Measurements from ENCODE around the gene CPA4.

CPA4 gene

DNA sequence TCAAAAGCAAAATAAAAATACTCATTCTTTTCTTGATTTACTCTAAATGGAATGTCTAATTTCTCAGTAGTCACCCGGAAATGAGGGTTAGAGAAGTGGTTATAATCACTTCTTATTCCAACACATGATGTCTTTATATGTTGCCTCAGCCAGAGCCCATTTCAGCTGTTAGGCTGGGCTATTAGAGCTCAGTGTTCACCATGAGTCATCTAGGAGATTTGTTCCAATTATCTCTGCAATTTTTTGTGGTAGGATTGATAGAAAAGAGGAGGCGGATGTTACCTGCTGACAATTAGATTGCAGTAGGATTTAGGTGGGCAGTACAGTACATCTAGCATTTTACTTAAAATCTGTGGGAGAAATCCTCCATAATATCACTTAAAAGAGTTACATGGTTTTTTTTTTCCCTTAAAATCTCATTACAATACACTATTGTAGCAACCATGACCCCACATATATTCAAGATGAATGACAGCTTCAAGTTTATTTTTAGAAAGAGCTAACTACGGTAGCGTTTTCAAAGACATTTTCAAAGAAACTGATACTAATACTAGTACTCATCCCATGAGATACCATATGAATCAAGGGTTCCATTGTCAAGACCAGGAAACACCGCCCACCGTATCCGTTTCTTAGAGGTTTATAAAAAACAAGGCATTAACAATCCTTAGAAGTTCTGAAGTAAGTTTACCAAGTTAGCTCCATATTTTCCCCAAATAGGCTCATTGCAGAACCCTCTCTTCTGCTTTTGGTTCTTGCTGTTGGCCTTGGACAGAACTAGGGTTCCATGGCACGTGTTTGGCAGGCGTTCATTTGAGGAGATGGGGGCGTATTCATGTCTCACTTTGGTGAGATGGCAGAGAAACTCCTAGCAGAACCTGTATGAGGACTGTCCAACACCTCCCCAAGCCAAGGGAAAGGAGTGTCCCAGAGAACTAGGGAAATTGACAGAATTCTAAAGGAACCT, 15.9 kb upstream of the CPA4 start:
- Histone ChIP-seq H3K4me1 (ENCODE audit: control insufficient read depth in 1 of 2, insufficient read depth in 2 of 2, low read length in 2 of 2) (peaks cover 0 to 14% of the 10 kb centered on the region in 2 donors), H3K9me3 (ENCODE audit: control insufficient read depth in 1 of 2, low read length in 2 of 2) (no peaks in the 10 kb centered on the region)

DNA sequence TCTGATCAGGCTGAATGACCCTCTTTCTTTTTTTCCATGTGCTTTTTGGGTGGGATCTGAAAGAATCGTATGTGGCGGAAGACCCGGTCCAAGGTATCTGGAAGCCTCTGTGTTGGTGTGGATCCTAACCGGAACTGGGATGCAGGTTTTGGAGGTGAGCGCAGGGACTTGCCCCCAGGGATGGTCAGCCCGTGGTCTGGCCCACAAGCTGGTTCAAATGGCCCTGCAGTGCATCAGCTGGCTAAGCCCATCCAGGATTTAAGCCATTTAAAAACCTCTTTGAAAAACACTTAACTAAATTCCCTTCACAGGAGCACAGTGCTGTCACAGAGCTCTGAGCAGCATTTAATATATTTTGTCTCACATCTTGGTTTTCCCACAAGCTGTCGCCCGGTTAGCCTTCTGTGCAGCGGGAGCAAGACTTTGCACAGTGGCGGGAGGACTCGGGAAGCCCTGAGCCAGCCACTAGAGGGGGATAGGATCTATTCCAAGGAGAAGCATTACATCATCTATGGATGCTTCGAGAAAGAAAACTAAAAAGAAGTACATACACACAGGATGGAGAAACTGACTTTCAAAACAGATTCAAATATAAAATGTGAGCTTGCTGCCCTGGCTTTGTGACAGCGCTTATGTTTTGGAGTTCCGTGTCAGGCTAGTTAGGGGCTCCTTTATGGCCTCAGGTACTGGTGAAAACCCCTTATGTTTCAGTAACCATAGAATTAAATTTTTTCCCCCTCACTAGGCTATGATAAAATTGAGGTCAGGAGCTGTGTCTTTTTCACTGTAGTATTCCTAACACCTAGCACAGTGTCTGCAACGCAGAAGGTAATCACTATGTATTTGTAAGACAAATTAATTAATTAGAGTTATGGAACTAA, 15.0 kb upstream of the CPA4 start:
- Histone ChIP-seq H3K27me3 (ENCODE audit: low read depth, low read length) (no peaks in the 10 kb centered on the region), H3K4me1 (ENCODE audit: control insufficient read depth in 1 of 2, insufficient read depth in 2 of 2, low read length in 2 of 2) (peaks cover 0 to 5% of the 10 kb centered on the region in 2 donors), H3K27ac (ENCODE audit: low read length) (no peak overlapping the region), H3K36me3 (ENCODE audit: control insufficient read depth in 1 of 2, insufficient read depth in 2 of 2, low read length in 2 of 2) (no peaks in the 10 kb centered on the region), H3K4me3 (ENCODE audit: low read depth in 1 of 2, low read length in 2 of 2) (no peak overlapping the region), H3K9me3 (ENCODE audit: control insufficient read depth in 1 of 2, low read length in 2 of 2) (no peaks in the 10 kb centered on the region)

More for the DNA sequence above, 15.9 kb upstream of the CPA4 start:
- Histone ChIP-seq H3K4me3 (ENCODE audit: low read depth in 1 of 2, low read length in 2 of 2) (no peak overlapping the region), H3K27me3 (ENCODE audit: low read depth, low read length) (no peaks in the 10 kb centered on the region), H3K27ac (ENCODE audit: low read length) (no peak overlapping the region), H3K36me3 (ENCODE audit: control insufficient read depth in 1 of 2, insufficient read depth in 2 of 2, low read length in 2 of 2) (no peaks in the 10 kb centered on the region)

DNA sequence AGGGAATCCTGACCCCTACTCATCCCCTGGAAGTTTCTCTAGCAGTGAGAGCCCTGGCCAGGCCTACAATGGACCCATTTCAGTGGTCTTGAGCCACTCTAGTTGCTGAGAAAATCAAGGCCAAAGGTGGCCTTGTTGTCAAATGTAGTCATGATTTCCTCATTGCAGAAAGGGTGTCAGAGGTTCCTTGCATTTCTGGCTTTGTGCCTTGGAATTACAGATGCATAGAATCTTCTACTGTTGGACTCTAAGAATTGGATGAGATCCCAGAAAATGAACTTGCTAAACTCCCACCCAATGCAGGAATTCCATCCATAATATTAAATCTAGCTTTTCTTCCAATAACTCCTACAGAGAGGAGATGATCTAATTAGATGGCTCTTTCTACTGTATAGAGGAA, 14.1 kb upstream of the CPA4 start:
- Histone ChIP-seq H3K27me3 (ENCODE audit: low read depth, low read length) (no peaks in the 10 kb centered on the region), H3K4me3 (ENCODE audit: low read depth in 1 of 2, low read length in 2 of 2) (no peak overlapping the region), H3K4me1 (ENCODE audit: control insufficient read depth in 1 of 2, insufficient read depth in 2 of 2, low read length in 2 of 2) (no peaks in the 10 kb centered on the region), H3K36me3 (ENCODE audit: control insufficient read depth in 1 of 2, insufficient read depth in 2 of 2, low read length in 2 of 2) (no peaks in the 10 kb centered on the region), H3K27ac (ENCODE audit: low read length) (no peak overlapping the region), H3K9me3 (ENCODE audit: control insufficient read depth in 1 of 2, low read length in 2 of 2) (no peaks in the 10 kb centered on the region)

DNA sequence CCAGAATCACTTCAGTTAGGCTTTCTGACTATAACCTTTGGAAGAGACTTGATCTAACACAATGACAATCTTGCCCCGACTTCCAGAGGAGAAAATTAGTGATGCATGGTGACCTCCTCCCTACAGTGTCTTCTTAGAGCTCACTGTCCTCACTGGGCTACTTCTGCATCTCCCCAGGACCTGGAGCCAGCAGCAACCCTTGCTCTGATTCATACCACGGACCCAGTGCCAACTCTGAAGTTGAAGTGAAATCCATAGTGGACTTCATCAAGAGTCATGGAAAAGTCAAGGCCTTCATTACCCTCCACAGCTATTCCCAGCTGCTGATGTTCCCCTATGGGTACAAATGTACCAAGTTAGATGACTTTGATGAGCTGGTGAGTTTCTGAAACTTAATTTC, 13.7 kb upstream of the CPA4 start:
- no peaks in the 10 kb centered on the region for H3K9me3 ChIP-seq (ENCODE audit: control insufficient read depth in 1 of 2, low read length in 2 of 2)
- H3K27ac ChIP-seq (ENCODE audit: low read length), result no peak overlapping the region
- H3K4me3 ChIP-seq (ENCODE audit: low read depth in 1 of 2, low read length in 2 of 2), result no peak overlapping the region

DNA sequence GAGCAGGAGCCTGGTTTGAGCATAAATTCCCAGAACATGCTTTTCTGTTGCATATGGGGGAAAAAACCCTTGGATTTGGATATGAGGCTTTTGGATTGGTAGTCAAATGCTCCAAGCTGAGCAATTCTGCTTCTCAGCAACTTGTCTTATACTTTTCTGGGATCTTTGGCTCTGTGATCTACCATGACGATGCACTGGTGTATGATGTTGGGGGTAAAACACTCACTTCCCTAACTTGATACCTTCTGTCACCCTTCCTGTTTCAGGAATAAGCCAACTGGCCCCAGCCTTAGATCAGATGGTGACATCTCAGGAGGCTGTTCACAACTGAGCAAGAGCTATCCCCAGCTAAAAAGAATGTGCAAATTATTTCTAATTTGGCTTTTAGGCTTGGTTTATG, 13.1 kb upstream of the CPA4 start:
- no peaks in the 10 kb centered on the region for H3K4me1 ChIP-seq (ENCODE audit: control insufficient read depth in 1 of 2, insufficient read depth in 2 of 2, low read length in 2 of 2)

More for the DNA sequence above, 13.7 kb upstream of the CPA4 start:
- no peaks in the 10 kb centered on the region for H3K4me1 ChIP-seq (ENCODE audit: control insufficient read depth in 1 of 2, insufficient read depth in 2 of 2, low read length in 2 of 2)
- no peaks in the 10 kb centered on the region for H3K27me3 ChIP-seq (ENCODE audit: low read depth, low read length)
- no peaks in the 10 kb centered on the region for H3K36me3 ChIP-seq (ENCODE audit: control insufficient read depth in 1 of 2, insufficient read depth in 2 of 2, low read length in 2 of 2)

DNA sequence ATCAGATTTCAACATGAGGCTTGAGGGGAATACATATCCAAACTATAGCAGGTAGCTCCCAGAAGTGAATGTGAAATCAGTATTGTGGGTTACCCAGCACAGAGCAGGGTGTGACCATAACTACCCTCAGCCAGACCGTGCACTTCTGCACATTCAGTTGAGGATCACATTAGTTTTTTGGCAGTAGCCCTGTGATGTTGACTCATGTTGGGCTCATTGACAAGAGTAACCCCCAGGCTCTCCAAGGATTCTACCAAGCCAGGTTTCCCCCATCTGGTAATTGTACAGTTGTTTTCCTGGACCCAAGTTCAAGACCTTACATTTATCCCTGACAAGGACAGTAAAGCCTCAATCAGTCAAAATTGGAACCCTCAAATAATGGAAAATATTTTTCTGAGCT, 11.7 kb upstream of the CPA4 start:
- Histone ChIP-seq H3K27me3 (ENCODE audit: low read depth, low read length) (no peaks in the 10 kb centered on the region), H3K36me3 (ENCODE audit: control insufficient read depth in 1 of 2, insufficient read depth in 2 of 2, low read length in 2 of 2) (no peaks in the 10 kb centered on the region), H3K4me1 (ENCODE audit: control insufficient read depth in 1 of 2, insufficient read depth in 2 of 2, low read length in 2 of 2) (no peaks in the 10 kb centered on the region), H3K4me3 (ENCODE audit: low read depth in 1 of 2, low read length in 2 of 2) (no peak overlapping the region), H3K9me3 (ENCODE audit: control insufficient read depth in 1 of 2, low read length in 2 of 2) (no peaks in the 10 kb centered on the region), H3K27ac (ENCODE audit: low read length) (no peak overlapping the region)

More for the DNA sequence above, 13.1 kb upstream of the CPA4 start:
- Histone ChIP-seq H3K4me3 (ENCODE audit: low read depth in 1 of 2, low read length in 2 of 2) (no peak overlapping the region), H3K9me3 (ENCODE audit: control insufficient read depth in 1 of 2, low read length in 2 of 2) (no peaks in the 10 kb centered on the region), H3K27me3 (ENCODE audit: low read depth, low read length) (no peaks in the 10 kb centered on the region), H3K27ac (ENCODE audit: low read length) (no peak overlapping the region), H3K36me3 (ENCODE audit: control insufficient read depth in 1 of 2, insufficient read depth in 2 of 2, low read length in 2 of 2) (no peaks in the 10 kb centered on the region)

DNA sequence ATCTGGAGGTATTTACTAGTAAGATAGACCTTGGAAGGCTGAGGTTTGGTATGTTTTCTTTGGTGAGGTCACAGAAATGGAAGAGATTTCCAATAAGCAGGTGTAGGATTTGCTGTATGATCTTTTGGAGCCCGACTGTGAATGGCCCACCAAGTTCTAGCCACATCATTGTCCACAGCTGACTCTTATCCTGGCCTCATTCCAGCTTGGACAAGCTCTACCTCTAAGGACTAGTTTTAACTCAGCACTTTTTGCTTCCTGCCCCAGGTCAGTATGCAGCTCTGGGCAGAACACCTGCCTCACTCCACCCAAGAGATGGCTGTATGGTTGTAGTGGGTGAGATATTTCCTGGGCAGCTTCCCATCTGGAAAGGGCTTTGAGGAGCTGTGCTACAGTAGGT, 6.1 kb upstream of the CPA4 start:
- no peaks in the 10 kb centered on the region for H3K4me1 ChIP-seq (ENCODE audit: control insufficient read depth in 1 of 2, insufficient read depth in 2 of 2, low read length in 2 of 2)
- no peaks in the 10 kb centered on the region for H3K27me3 ChIP-seq (ENCODE audit: low read depth, low read length)
- H3K4me3 ChIP-seq (ENCODE audit: low read depth in 1 of 2, low read length in 2 of 2), result no peak overlapping the region
- no peaks in the 10 kb centered on the region for H3K36me3 ChIP-seq (ENCODE audit: control insufficient read depth in 1 of 2, insufficient read depth in 2 of 2, low read length in 2 of 2)
- no peak overlapping the region for H3K27ac ChIP-seq (ENCODE audit: low read length)
- H3K9me3 ChIP-seq (ENCODE audit: control insufficient read depth in 1 of 2, low read length in 2 of 2), result no peaks in the 10 kb centered on the region

DNA sequence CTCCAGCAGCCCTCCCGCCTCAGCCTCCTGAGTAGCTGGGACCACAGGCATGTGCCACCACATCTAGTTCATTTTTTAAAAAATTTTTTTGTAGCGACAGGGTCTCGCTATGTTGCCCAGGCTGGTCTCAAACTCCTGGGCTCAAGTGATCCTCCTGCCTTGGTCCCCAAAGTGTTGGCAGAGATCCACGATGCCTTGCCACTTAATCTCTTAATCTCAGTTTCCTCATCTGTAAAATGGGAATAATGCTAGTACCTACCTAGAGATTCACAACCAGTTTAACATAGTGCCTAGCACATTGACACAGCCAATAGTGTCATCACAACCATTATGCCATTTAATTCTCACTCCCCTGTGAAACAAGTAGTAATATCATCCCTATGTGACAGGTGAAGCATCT, 4.8 kb upstream of the CPA4 start:
- Histone ChIP-seq H3K27ac (ENCODE audit: low read length) (no peak overlapping the region), H3K4me1 (ENCODE audit: control insufficient read depth in 1 of 2, insufficient read depth in 2 of 2, low read length in 2 of 2) (peaks cover 0 to 4% of the 10 kb centered on the region in 2 donors), H3K4me3 (ENCODE audit: low read depth in 1 of 2, low read length in 2 of 2) (no peak overlapping the region), H3K9me3 (ENCODE audit: control insufficient read depth in 1 of 2, low read length in 2 of 2) (no peaks in the 10 kb centered on the region), H3K27me3 (ENCODE audit: low read depth, low read length) (no peaks in the 10 kb centered on the region), H3K36me3 (ENCODE audit: control insufficient read depth in 1 of 2, insufficient read depth in 2 of 2, low read length in 2 of 2) (no peaks in the 10 kb centered on the region)

DNA sequence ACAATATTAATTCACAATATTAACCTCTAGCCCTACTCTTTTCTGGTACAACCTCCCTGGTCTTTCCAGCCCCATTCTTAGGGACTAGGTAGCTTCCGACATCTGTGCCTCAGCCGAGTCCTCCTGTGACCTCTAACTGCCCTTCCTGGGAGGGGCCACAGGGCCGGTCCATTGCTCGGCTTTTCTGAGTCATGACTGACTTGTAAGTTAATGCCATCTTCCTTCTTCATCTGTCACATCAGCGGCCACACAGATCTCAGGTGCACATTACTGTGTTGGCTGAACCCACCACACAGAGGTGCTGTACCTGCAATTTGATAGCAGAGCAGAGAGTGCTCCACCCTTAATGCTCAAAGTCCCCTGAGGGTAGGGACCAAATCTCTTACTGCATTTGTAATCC, 4.1 kb upstream of the CPA4 start:
- H3K27me3 ChIP-seq (ENCODE audit: low read depth, low read length), result no peaks in the 10 kb centered on the region

DNA sequence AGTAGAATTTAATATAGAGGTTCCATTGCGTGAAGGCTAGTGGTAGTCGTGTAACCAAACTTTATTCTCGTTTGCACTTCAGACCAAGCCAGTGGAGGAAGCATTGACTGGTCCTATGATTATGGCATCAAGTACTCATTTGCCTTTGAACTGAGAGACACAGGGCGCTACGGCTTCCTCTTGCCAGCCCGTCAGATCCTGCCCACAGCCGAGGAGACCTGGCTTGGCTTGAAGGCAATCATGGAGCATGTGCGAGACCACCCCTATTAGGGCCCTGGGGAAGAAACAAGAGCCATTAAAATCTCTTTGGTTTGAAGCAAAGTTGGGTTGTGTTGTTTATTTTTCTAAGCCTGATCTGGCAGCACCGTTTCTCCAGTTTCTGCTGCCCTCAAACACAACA, 3.5 kb upstream of the CPA4 start:
- Histone ChIP-seq H3K4me3 (ENCODE audit: low read depth in 1 of 2, low read length in 2 of 2) (no peak overlapping the region), H3K4me1 (ENCODE audit: control insufficient read depth in 1 of 2, insufficient read depth in 2 of 2, low read length in 2 of 2) (peaks cover 0 to 4% of the 10 kb centered on the region in 2 donors), H3K9me3 (ENCODE audit: control insufficient read depth in 1 of 2, low read length in 2 of 2) (no peaks in the 10 kb centered on the region), H3K27ac (ENCODE audit: low read length) (no peak overlapping the region), H3K36me3 (ENCODE audit: control insufficient read depth in 1 of 2, insufficient read depth in 2 of 2, low read length in 2 of 2) (no peaks in the 10 kb centered on the region), H3K27me3 (ENCODE audit: low read depth, low read length) (no peaks in the 10 kb centered on the region)

More for the DNA sequence above, 4.1 kb upstream of the CPA4 start:
- H3K36me3 ChIP-seq (ENCODE audit: control insufficient read depth in 1 of 2, insufficient read depth in 2 of 2, low read length in 2 of 2), result no peaks in the 10 kb centered on the region
- H3K27ac ChIP-seq (ENCODE audit: low read length), result no peak overlapping the region
- H3K4me1 ChIP-seq (ENCODE audit: control insufficient read depth in 1 of 2, insufficient read depth in 2 of 2, low read length in 2 of 2), result peaks cover 0 to 4% of the 10 kb centered on the region in 2 donors
- no peak overlapping the region for H3K4me3 ChIP-seq (ENCODE audit: low read depth in 1 of 2, low read length in 2 of 2)
- no peaks in the 10 kb centered on the region for H3K9me3 ChIP-seq (ENCODE audit: control insufficient read depth in 1 of 2, low read length in 2 of 2)

DNA sequence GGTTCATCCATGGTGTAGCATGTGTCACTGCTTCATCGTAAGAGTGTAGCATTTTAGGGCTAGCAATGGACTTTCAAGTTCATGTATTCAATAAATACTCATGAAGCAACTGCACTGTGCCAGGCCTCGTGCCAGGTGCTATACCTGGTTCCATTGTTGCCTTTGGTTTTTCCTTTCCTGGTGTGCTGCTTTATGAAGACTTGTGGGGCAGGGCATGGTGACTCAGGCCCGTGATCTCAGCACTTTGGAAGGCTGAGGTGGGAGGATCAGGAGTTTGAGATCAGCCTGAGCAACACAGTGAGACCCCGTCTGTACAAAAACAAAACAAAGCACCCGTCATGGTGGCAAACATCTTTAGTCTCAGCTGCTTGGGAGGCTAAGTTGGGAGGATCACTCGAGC, 2.2 kb upstream of the CPA4 start:
- H3K27ac ChIP-seq (ENCODE audit: low read length), result no peak overlapping the region
- no peak overlapping the region for H3K4me3 ChIP-seq (ENCODE audit: low read depth in 1 of 2, low read length in 2 of 2)
- no peaks in the 10 kb centered on the region for H3K36me3 ChIP-seq (ENCODE audit: control insufficient read depth in 1 of 2, insufficient read depth in 2 of 2, low read length in 2 of 2)
- H3K4me1 ChIP-seq (ENCODE audit: control insufficient read depth in 1 of 2, insufficient read depth in 2 of 2, low read length in 2 of 2), result peaks cover 0 to 4% of the 10 kb centered on the region in 2 donors
- no peaks in the 10 kb centered on the region for H3K9me3 ChIP-seq (ENCODE audit: control insufficient read depth in 1 of 2, low read length in 2 of 2)
- H3K27me3 ChIP-seq (ENCODE audit: low read depth, low read length), result no peaks in the 10 kb centered on the region

Data from muscle layer of duodenum (tissue), 2 donors.